ENCODE measurements around the gene ZNF785. TPM values are rescaled to one million over a fixed set of nuclear protein-coding genes. Genes with fewer than 3 reads are reported as not detected.
"Not testable (repeated sequence)": the region's sequence is repeated elsewhere in the genome, so short reads cannot be mapped to it uniquely, and the experiment has no call there.

Gene ZNF785
- total RNA-seq, 2 experiments from 2014 or later, result 9.2 to 10.8 TPM

GRCh38 chr16:30540916-30541464, 44.5 kb downstream of the ZNF785 start:
- POLR2A ChIA-PET, result interaction anchor here (1.1 kb wide), 1 partner anchor 13 kb away, joined by 3 read pairs; no protein-coding TSS in a partner anchor
- H3K4me3 Mint-ChIP-seq; H3K27ac Mint-ChIP-seq; DNase-seq; H3K9me3 Mint-ChIP-seq (ENCODE audit: low read depth); ATAC-seq; H3K27me3 Mint-ChIP-seq; intact Hi-C loops (cut with DNase I, micrococcal nuclease); CTCF ChIA-PET: not testable (repeated sequence)
- peaks cover 17% of the 10 kb centered on the region for H3K4me1 Mint-ChIP-seq
- peaks cover 28% of the 10 kb centered on the region for H3K36me3 Mint-ChIP-seq (ENCODE audit: low read depth)

GRCh38 chr16:30539986-30540526, 45.4 kb downstream of the ZNF785 start:
- peaks cover 36% of the 10 kb centered on the region for H3K36me3 Mint-ChIP-seq (ENCODE audit: low read depth)
- POLR2A ChIA-PET; H3K4me3 Mint-ChIP-seq; H3K27ac Mint-ChIP-seq; ATAC-seq; H3K27me3 Mint-ChIP-seq; DNase-seq; H3K9me3 Mint-ChIP-seq (ENCODE audit: low read depth): not testable (repeated sequence)
- CTCF ChIA-PET, result interaction anchor here (0.5 kb wide), 1 partner anchor 66 kb away, joined by 3 read pairs; no protein-coding TSS in a partner anchor
- peaks cover 21% of the 10 kb centered on the region for H3K4me1 Mint-ChIP-seq
- intact Hi-C loops (cut with DNase I, micrococcal nuclease), result loop anchor here in 1 of 2 experiments (5.0 kb wide), 2 partner anchors 68 to 117 kb away; partner anchors contain the start of genes FBRS and ITGAL

GRCh38 chr16:30539000-30539964, 46.2 kb downstream of the ZNF785 start:
- ChIA-PET CTCF (interaction anchor here (0.5 kb wide), 1 partner anchor 66 kb away, joined by 3 read pairs; no protein-coding TSS in a partner anchor), POLR2A (no interaction called here)
- Mint-ChIP-seq H3K27me3 (no peaks in the 10 kb centered on the region), H3K27ac (no peak overlapping the region), H3K4me1 (peaks cover 21% of the 10 kb centered on the region), H3K36me3 (ENCODE audit: low read depth) (peaks cover 36% of the 10 kb centered on the region), H3K9me3 (ENCODE audit: low read depth) (no peaks in the 10 kb centered on the region), H3K4me3 (no peak overlapping the region)
- DNase-seq (no peak), ATAC-seq (no peak)
- intact Hi-C loops (cut with DNase I, micrococcal nuclease), result loop anchor here in 1 of 2 experiments (5.0 kb wide), 2 partner anchors 67 to 118 kb away; partner anchors contain the start of genes FBRS and ITGAL

GRCh38 chr16:30536391-30537024, 49.0 kb downstream of the ZNF785 start:
- Mint-ChIP-seq H3K27ac (peak overlapping the region; percentile 100), H3K4me3 (peak overlapping the region; percentile 91), H3K4me1 (peaks cover 27% of the 10 kb centered on the region), H3K36me3 (ENCODE audit: low read depth) (peaks cover 44% of the 10 kb centered on the region)
- intact Hi-C loops (cut with DNase I, micrococcal nuclease), result loop anchor here in 1 of 2 experiments (5.0 kb wide), 2 partner anchors 64 to 121 kb away; partner anchors contain the start of genes FBRS and ITGAL
- not testable (repeated sequence) for ATAC-seq; DNase-seq; H3K27me3 Mint-ChIP-seq; H3K9me3 Mint-ChIP-seq (ENCODE audit: low read depth)
- ChIA-PET POLR2A (interaction anchor here (0.8 to 3.2 kb wide), 10 partner anchors 9 to 106 kb away, joined by 3 to 30 read pairs (median 6); partner anchors contain the start of genes DCTPP1, ITGAL, ZNF688 and ZNF689), CTCF (interaction anchor here (0.6 to 3.2 kb wide), 20 partner anchors 8 to 431 kb away, joined by 3 to 30 read pairs (median 6); partner anchors contain the start of genes DCTPP1, SEPHS2 and ZNF764)

GRCh38 chr16:30535777-30536190, 49.7 kb downstream of the ZNF785 start:
- ATAC-seq, result peak; percentile 78

GRCh38 chr16:30535106-30535776, 50.3 kb downstream of the ZNF785 start:
- H3K36me3 Mint-ChIP-seq (ENCODE audit: low read depth), result peaks cover 53% of the 10 kb centered on the region
- peak overlapping the region; percentile 91 for H3K4me3 Mint-ChIP-seq
- no peaks in the 10 kb centered on the region for H3K27me3 Mint-ChIP-seq
- no peaks in the 10 kb centered on the region for H3K9me3 Mint-ChIP-seq (ENCODE audit: low read depth)
- DNase-seq (no peak), ATAC-seq (peak; percentile 18)
- peak overlapping the region; percentile 100 for H3K27ac Mint-ChIP-seq
- POLR2A ChIA-PET, result interaction anchor here (0.5 to 3.2 kb wide), 22 partner anchors 8 to 718 kb away, joined by 3 to 30 read pairs (median 5); partner anchors contain the start of genes DCTPP1, FBRS, ITGAL and PRR14
- intact Hi-C loops (cut with DNase I, micrococcal nuclease), result loop anchor here (1.0 to 5.0 kb wide), 15 partner anchors 16 to 164 kb away; partner anchors contain the start of genes DCTPP1 (in 2 of the 2), FBRS (in 2 of the 2), ZNF688 (in 2 of the 2) and ZNF764 (in 2 of the 2)
- peaks cover 37% of the 10 kb centered on the region for H3K4me1 Mint-ChIP-seq
- CTCF ChIA-PET, result interaction anchor here (0.6 to 3.2 kb wide), 33 partner anchors 9 to 179 kb away, joined by 3 to 30 read pairs (median 5); partner anchors contain the start of genes DCTPP1, PRR14, SEPHS2 and ZNF764

More at GRCh38 chr16:30535777-30536190, 49.7 kb downstream of the ZNF785 start:
- ChIA-PET POLR2A (interaction anchor here (0.5 to 3.2 kb wide), 17 partner anchors 9 to 719 kb away, joined by 3 to 30 read pairs (median 5); partner anchors contain the start of genes DCTPP1, FBRS, ITGAL and PRR14), CTCF (interaction anchor here (0.6 to 3.2 kb wide), 31 partner anchors 8 to 179 kb away, joined by 3 to 30 read pairs (median 5); partner anchors contain the start of genes DCTPP1, PRR14, SEPHS2 and ZNF764)
- Mint-ChIP-seq H3K27me3 (no peaks in the 10 kb centered on the region), H3K4me3 (peak overlapping the region; percentile 91), H3K36me3 (ENCODE audit: low read depth) (peaks cover 51% of the 10 kb centered on the region), H3K4me1 (peaks cover 31% of the 10 kb centered on the region), H3K9me3 (ENCODE audit: low read depth) (no peaks in the 10 kb centered on the region), H3K27ac (peak overlapping the region; percentile 100)
- peak; percentile 86 for DNase-seq
- intact Hi-C loops (cut with DNase I, micrococcal nuclease), result loop anchor here (1.0 to 5.0 kb wide), 15 partner anchors 15 to 165 kb away; partner anchors contain the start of genes DCTPP1 (in 2 of the 2), FBRS (in 2 of the 2), ZNF688 (in 2 of the 2) and ZNF764 (in 2 of the 2)

- Mint-ChIP-seq H3K27ac (peak within 1 kb of the TSS; percentile 100), H3K4me3 (peak within 1 kb of the TSS; percentile 91), H3K36me3 (ENCODE audit: low read depth) (peaks cover 51% of the 10 kb centered on the region), H3K4me1 (peaks cover 44% of the 10 kb centered on the region), H3K27me3 (no peaks in the 10 kb centered on the region), H3K9me3 (ENCODE audit: low read depth) (no peaks in the 10 kb centered on the region)
- intact Hi-C loops (cut with DNase I, micrococcal nuclease), result loop anchor here (1.0 to 5.0 kb wide), 17 partner anchors 8 to 164 kb away; partner anchors contain the start of genes DCTPP1 (in 2 of the 2), FBRS (in 2 of the 2), ZNF688 (in 2 of the 2) and ZNF764 (in 2 of the 2)
- ATAC-seq (peak; percentile 80), DNase-seq (peak; percentile 95)
- POLR2A ChIA-PET, result interaction anchor here (0.6 to 3.2 kb wide), 10 partner anchors 16 to 894 kb away, joined by 3 to 30 read pairs (median 5); partner anchors contain the start of genes DCTPP1, PRR14, ZNF688 and ZNF689
- CTCF ChIA-PET, result interaction anchor here (0.6 to 3.2 kb wide), 19 partner anchors 11 to 104 kb away, joined by 3 to 30 read pairs (median 7); partner anchors contain the start of genes DCTPP1, SEPHS2, ZNF764 and ZNF785
These were observed 51.0 kb downstream of the ZNF785 start, which contains the start of gene ZNF747 for GRCh38 chr16:30534368-30535105. Gene ZNF747, minus strand, starts transcription at chr16:30534858. Its CDS starts 179 bp downstream, at chr16:30534679.

- peak; percentile 57 for DNase-seq
These were observed 51.6 kb downstream of the ZNF785 start for GRCh38 chr16:30533748-30534367.

More at GRCh38 chr16:30533748-30534367, 51.6 kb downstream of the ZNF785 start:
- POLR2A ChIA-PET, result interaction anchor here (0.6 to 3.2 kb wide), 7 partner anchors 16 to 893 kb away, joined by 3 to 30 read pairs (median 5); partner anchors contain the start of genes DCTPP1, ZNF688 and ZNF764
- ATAC-seq, result peak; percentile 2
- Mint-ChIP-seq H3K36me3 (ENCODE audit: low read depth) (peaks cover 49% of the 10 kb centered on the region), H3K4me1 (peaks cover 48% of the 10 kb centered on the region), H3K9me3 (ENCODE audit: low read depth) (no peaks in the 10 kb centered on the region), H3K4me3 (peak overlapping the region; percentile 91), H3K27me3 (no peaks in the 10 kb centered on the region), H3K27ac (peak overlapping the region; percentile 96)
- CTCF ChIA-PET, result interaction anchor here (0.6 to 3.2 kb wide), 8 partner anchors 12 to 104 kb away, joined by 3 to 30 read pairs (median 10); partner anchors contain the start of genes DCTPP1 and ZNF764
- intact Hi-C loops (cut with DNase I, micrococcal nuclease), result loop anchor here (1.0 to 5.0 kb wide), 6 partner anchors 8 to 163 kb away; partner anchors contain the start of genes DCTPP1 (in 1 of the 2), TBC1D10B (in 1 of the 2), ZNF768 (in 1 of the 2) and ZNF785 (in 1 of the 2)

All from activated CD4-positive, alpha-beta T cell treated with anti-CD3 and anti-CD28 coated beads for 36 hours (primary cell).